WERI-Rb-1 (cell line): Measurements from ENCODE around the gene COL27A1.

Experiments
- DNase-seq: peaks from one replicate; pipeline ENCODE4 v3.0.0-alpha.2; 2020
- H3K27ac ChIP-seq: fragments of 250-450 bp; sonication (Bioruptor Pico); 2 replicates; pipeline ENCODE4 v1.5.1; 2020; ENCODE audit warnings: mild to moderate bottlenecking, moderate library complexity
- H3K27me3 ChIP-seq: fragments of 250-450 bp; sonication (Bioruptor Pico); 2 replicates; pipeline ENCODE4 v1.5.1; 2021; ENCODE audit warnings: mild to moderate bottlenecking, low read depth, moderate library complexity; ENCODE audit not compliant: insufficient read depth, severe bottlenecking
- H3K36me3 ChIP-seq: fragments of 250-450 bp; sonication (Bioruptor Pico); 2 replicates; pipeline ENCODE4 v1.5.1; 2020; ENCODE audit warnings: mild to moderate bottlenecking, moderate library complexity
- H3K4me3 ChIP-seq: 2 replicates; pipeline ENCODE4 v1.5.1; 2011; ENCODE audit warnings: low read depth, mild to moderate bottlenecking, control low read depth, low read length
- H3K9me3 ChIP-seq: fragments of 250-450 bp; sonication (Bioruptor Pico); 2 replicates; pipeline ENCODE4 v1.5.1; 2021; ENCODE audit warnings: mild to moderate bottlenecking, moderate library complexity; ENCODE audit not compliant: severe bottlenecking
- TF ChIP-seq, protein P1 (sequence below): IDR thresholded peaks from 2 replicates; pipeline ENCODE4 v1.5.1; 2011; ENCODE audit warnings: low read depth, mild to moderate bottlenecking, control low read depth, inconsistent platforms, low read length

COL27A1 gene

DNA sequence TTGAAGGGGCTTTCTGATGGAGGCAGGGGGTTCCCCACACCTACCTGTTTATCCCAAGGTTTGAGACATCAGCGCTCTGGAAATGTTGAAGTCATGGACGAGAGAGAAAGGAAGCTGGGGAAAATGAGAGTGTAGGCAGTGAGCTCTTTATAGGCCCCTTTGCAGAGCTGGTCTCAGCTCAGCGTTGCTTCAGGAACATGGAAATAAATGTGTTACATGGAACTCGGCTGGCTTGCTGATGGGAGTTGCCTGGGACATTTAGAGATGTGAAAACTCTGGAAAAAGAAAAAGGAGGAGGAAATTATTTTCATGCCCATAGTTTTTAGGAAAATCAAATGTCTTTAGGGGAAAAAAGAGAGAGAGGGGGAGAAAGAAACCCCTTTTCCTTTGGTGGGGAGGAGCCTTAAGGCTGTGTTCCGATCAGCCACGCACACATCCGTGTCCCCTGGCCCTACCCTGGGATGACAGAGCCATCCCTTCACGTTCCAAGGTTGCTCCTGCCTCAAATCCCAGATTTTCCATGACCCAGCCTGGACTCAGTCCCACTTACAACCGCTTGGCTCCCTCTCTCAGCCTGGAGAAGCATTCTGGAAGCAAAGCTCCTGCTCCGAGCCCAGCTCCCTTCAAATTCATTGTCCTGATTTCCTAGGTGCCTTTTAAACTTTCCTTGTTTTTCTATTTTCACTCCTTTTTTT is 78.3 kb downstream of the COL27A1 start:
- no peak for DNase-seq
- no peaks in the 10 kb centered on the region for H3K27me3 ChIP-seq
- TF ChIP-seq, protein P1, sequence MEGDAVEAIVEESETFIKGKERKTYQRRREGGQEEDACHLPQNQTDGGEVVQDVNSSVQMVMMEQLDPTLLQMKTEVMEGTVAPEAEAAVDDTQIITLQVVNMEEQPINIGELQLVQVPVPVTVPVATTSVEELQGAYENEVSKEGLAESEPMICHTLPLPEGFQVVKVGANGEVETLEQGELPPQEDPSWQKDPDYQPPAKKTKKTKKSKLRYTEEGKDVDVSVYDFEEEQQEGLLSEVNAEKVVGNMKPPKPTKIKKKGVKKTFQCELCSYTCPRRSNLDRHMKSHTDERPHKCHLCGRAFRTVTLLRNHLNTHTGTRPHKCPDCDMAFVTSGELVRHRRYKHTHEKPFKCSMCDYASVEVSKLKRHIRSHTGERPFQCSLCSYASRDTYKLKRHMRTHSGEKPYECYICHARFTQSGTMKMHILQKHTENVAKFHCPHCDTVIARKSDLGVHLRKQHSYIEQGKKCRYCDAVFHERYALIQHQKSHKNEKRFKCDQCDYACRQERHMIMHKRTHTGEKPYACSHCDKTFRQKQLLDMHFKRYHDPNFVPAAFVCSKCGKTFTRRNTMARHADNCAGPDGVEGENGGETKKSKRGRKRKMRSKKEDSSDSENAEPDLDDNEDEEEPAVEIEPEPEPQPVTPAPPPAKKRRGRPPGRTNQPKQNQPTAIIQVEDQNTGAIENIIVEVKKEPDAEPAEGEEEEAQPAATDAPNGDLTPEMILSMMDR = no peak
- peaks cover 10% of the 10 kb centered on the region; the same call in 1 of the 2 replicates for H3K36me3 ChIP-seq
- no peak overlapping the region for H3K27ac ChIP-seq
- H3K4me3 ChIP-seq = no peak overlapping the region
- no peaks in the 10 kb centered on the region for H3K9me3 ChIP-seq

DNA sequence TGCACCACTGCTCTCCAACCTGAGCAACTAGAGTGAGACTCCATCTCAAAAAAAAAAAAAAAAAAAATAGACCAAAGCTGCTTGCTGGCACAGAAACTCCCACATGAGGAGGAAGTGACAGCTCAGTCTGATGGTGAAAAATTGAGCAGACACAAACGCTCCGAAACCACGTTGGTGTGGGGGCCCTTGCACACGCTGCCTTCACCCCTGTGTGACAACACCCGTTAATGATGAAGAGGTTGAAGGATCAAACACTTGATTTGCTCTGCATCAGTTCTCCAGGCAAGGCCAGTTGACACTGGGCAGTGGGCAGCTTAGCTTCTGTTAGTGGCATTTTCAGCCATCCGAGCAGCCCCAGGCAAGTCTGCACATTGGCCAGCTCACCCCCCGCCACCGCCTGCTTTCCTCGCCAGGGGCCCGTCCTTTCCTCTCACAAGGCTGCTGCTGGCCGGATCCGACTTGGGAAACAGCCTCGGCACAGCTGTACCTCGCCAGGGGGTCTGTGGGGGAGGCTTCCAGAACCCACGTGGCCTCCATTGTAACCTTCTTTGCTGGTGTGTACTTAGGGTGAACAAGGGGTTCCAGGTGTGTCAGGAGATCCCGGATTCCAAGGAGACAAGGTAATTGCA is 79.8 kb downstream of the COL27A1 start:
- Histone ChIP-seq H3K36me3 (peaks cover 12% of the 10 kb centered on the region; the same call in 1 of the 2 replicates), H3K27ac (no peak overlapping the region), H3K4me3 (no peak overlapping the region), H3K9me3 (no peaks in the 10 kb centered on the region), H3K27me3 (no peaks in the 10 kb centered on the region)
- DNase-seq = no peak
- TF ChIP-seq, protein P1 = no peak

DNA sequence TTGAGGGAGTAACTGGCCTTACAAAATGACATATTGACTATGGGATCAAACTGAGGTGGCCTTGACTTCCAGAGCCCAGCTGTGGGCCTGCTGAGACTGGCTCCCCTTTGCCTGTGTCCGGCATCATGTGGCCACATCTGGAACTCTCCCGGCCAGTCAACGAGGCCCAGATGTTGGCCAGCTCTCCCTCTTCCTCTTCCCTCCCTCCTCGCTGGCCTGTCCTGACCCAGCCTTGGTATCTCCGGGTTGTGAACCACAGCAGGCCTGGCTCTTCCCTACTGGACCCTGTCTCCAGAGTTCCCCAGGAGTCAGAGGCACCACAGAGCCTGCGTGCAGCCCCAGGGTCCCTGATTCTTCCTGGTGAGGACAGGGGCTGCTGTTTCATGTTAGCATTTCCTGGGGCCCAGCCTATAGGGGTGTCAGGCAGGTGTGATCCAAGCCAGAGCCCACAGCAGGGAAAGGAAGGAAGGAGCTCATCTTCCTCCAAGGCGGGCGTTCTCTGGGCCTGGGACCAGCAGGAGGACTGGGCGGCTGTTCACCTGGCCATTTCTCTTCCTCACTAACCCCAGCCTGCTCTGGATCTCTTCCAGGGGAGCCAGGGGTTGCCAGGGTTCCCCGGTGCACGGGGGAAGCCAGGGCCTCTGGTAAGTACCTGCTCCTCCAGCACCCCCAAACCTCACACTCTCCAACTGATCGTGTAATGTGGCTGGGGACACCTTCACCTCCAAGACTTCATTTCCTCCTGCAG is 81.2 kb downstream of the COL27A1 start:
- Histone ChIP-seq H3K27ac (no peak overlapping the region), H3K9me3 (no peaks in the 10 kb centered on the region), H3K27me3 (no peaks in the 10 kb centered on the region), H3K36me3 (peaks cover 23% of the 10 kb centered on the region), H3K4me3 (no peak overlapping the region)
- no peak for DNase-seq
- TF ChIP-seq, protein P1 = no peak

DNA sequence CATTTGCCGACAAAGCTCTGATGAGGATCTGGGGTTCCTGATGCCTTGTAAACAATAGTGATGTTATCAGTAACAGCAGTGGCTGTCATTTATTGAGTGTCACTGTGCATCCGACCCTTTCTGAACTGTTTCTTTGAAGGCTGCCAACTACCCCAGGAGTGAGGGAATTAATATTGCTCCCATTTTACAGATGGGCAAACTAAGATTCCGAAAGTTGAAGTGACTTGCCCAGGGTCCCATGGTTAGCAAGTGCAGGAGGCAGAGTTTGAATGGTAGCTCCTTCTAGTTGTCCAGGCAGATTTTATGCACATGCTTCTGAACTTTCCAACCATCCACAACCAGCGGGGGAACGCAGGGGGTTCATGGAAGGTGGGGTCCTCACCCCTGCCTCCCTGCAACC is 81.9 kb downstream of the COL27A1 start:
- no peak overlapping the region for H3K4me3 ChIP-seq
- H3K36me3 ChIP-seq = peaks cover 30% of the 10 kb centered on the region
- TF ChIP-seq, protein P1 = no peak
- no peak overlapping the region for H3K27ac ChIP-seq
- no peak for DNase-seq
- no peaks in the 10 kb centered on the region for H3K27me3 ChIP-seq
- H3K9me3 ChIP-seq = no peaks in the 10 kb centered on the region

DNA sequence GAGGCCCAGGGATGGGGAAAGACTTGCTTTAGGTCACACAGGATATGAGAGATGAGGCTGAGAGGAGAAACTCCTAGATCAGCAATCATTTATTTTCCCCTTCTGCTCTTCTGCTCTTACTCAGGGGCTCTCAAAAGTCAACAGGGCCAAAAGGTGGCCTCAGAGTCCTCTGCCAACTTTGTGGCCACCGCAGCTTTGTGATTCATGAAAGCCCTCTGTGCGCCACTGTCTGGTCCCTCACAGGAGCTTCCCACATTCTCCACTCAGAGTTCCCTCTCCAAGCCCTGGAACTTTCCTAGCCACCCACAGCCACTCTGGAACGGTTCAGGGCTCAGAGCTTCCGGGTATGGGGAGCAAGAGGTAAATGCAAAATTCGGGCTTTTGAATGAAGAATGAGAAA is 82.4 kb downstream of the COL27A1 start:
- H3K9me3 ChIP-seq = no peaks in the 10 kb centered on the region
- H3K36me3 ChIP-seq = peaks cover 32% of the 10 kb centered on the region
- no peak for DNase-seq
- TF ChIP-seq, protein P1 = no peak
- no peaks in the 10 kb centered on the region for H3K27me3 ChIP-seq
- H3K4me3 ChIP-seq = no peak overlapping the region
- H3K27ac ChIP-seq = no peak overlapping the region
